ENCODE measurements around the gene TMEM235.

Gene TMEM235

DNA sequence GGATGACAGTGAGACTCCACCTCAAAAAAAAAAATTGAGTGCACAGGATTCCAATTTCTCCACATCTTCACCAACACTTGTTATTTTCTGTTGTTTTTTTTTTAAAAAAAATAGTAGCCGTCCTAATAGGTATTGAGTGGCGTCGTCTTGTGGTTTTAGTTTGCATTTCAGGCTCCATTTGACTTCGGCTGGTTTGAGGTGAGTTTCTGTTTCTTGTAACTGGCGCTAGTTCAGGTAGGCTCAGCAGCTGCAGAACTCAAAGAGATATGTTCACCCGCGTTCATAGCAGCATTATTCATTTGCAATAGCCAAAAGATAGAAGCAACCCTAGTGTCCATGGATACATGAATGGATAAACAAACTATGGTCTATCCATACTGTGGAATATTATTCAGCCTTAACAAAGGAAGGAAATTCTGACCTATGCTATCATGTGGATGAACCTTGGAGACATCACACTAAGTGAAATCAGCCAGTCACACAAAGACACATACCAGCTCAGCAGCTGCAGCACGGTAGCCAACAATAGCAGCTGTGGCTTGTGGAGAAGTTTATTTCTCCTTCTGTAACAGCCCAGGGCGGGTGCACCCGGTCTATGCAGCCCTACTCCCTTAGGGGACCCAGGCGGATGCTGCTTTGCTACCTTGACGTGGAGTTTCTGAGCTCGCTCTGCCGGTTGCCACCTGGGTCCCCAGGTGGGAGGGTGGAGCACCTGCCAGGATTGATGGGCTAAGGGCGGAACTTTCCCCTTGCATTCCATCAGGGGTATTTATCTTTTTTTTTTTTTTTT lies 44.9 kb downstream of the TMEM235 start:
- Histone ChIP-seq H3K27ac (no peak overlapping the region), H3K36me3 (no peaks in the 10 kb centered on the region), H3K4me1 (ENCODE audit: control insufficient read depth in 1 of 2, insufficient read depth in 1 of 2, low read depth in 1 of 2, low read length in 1 of 2) (peaks cover 9 to 14% of the 10 kb centered on the region in 2 experiments), H3K27me3 (peaks cover 22% of the 10 kb centered on the region), H3K9me3 (no peaks in the 10 kb centered on the region), H3K4me3 (ENCODE audit: low read depth in 1 of 2, low read length in 1 of 2) (no peak overlapping the region)
- TF ChIP-seq, protein P1, sequence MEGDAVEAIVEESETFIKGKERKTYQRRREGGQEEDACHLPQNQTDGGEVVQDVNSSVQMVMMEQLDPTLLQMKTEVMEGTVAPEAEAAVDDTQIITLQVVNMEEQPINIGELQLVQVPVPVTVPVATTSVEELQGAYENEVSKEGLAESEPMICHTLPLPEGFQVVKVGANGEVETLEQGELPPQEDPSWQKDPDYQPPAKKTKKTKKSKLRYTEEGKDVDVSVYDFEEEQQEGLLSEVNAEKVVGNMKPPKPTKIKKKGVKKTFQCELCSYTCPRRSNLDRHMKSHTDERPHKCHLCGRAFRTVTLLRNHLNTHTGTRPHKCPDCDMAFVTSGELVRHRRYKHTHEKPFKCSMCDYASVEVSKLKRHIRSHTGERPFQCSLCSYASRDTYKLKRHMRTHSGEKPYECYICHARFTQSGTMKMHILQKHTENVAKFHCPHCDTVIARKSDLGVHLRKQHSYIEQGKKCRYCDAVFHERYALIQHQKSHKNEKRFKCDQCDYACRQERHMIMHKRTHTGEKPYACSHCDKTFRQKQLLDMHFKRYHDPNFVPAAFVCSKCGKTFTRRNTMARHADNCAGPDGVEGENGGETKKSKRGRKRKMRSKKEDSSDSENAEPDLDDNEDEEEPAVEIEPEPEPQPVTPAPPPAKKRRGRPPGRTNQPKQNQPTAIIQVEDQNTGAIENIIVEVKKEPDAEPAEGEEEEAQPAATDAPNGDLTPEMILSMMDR (IDR thresholded peaks at IDR 0.05) = no peak

DNA sequence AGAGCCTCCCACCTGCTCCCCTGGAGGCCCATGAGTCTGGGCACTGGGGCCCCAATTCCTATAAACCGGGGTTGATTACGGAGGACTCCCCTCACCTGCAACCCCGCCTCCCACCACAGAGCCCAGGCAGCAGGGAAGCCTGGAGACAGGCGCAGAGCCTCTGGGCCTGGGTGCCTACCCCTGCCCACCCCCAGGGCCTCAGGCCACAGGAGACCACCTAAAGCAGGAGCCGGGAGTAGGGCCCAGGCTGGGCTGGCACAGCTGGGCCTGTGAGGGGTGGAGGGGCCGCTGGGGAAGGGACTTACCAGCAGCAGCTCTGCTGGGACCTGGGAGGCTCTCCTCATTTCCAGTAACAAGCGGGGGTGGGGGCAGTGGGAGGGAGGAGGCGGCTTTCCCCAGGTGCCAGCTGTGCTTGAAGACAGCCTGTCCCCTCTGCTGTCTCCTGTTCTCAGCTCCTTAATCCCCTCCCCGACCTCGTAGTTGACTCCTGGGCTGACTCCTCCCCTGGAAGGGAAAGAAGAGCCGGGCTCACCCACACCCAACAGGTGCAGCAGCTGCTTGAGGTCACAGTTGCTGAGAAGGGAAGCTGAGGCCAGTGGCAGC lies 46.8 kb downstream of the TMEM235 start:
- no peak overlapping the region for H3K4me3 ChIP-seq (ENCODE audit: low read depth in 1 of 2, low read length in 1 of 2)

DNA sequence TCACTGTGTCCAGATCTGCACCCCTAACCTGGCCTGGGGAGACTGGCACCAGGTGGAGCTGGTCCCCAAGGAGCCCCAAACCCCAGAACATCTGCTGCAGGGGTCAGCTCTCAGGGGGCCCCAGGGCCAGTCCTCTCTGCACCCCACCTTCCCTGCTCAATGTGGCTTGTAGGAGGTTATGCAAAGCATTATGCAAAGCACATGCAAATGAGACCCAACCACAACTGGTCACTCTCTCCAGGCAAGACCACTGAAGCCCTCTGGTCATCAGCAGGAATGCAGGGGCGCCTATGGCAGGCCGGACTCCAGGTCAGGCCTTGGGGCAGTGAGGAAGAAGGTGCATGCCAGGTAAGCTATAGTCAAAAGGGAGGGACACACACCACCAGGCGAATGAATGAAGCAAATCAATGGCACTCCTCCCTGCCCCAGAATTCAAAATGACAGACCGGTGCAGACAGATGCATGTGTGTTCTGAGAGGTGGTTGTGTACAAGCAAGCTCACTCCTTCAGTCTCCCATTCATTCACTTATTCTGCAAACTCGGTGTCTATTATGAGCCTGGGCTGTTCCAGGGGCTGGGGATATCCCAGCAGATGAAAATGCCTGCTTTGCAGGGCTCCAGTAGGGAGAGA lies 48.0 kb downstream of the TMEM235 start:
- H3K4me3 ChIP-seq (ENCODE audit: low read depth in 1 of 2, low read length in 1 of 2) = no peak overlapping the region
- H3K9me3 ChIP-seq = no peaks in the 10 kb centered on the region
- TF ChIP-seq, protein P1 (IDR thresholded peaks at IDR 0.05) = no peak
- H3K4me1 ChIP-seq (ENCODE audit: control insufficient read depth in 1 of 2, insufficient read depth in 1 of 2, low read depth in 1 of 2, low read length in 1 of 2) = peaks cover 9 to 10% of the 10 kb centered on the region in 2 experiments
- no peaks in the 10 kb centered on the region for H3K27me3 ChIP-seq
- no peaks in the 10 kb centered on the region for H3K36me3 ChIP-seq
- no peak overlapping the region for H3K27ac ChIP-seq

More for the DNA sequence above, 46.8 kb downstream of the TMEM235 start:
- Histone ChIP-seq H3K36me3 (no peaks in the 10 kb centered on the region), H3K4me1 (ENCODE audit: control insufficient read depth in 1 of 2, insufficient read depth in 1 of 2, low read depth in 1 of 2, low read length in 1 of 2) (peaks cover 0 to under 1% of the 10 kb centered on the region in 2 experiments), H3K9me3 (no peaks in the 10 kb centered on the region), H3K27me3 (peaks cover 2% of the 10 kb centered on the region), H3K27ac (no peak overlapping the region)
- TF ChIP-seq, protein P1 (IDR thresholded peaks at IDR 0.05) = no peak

DNA sequence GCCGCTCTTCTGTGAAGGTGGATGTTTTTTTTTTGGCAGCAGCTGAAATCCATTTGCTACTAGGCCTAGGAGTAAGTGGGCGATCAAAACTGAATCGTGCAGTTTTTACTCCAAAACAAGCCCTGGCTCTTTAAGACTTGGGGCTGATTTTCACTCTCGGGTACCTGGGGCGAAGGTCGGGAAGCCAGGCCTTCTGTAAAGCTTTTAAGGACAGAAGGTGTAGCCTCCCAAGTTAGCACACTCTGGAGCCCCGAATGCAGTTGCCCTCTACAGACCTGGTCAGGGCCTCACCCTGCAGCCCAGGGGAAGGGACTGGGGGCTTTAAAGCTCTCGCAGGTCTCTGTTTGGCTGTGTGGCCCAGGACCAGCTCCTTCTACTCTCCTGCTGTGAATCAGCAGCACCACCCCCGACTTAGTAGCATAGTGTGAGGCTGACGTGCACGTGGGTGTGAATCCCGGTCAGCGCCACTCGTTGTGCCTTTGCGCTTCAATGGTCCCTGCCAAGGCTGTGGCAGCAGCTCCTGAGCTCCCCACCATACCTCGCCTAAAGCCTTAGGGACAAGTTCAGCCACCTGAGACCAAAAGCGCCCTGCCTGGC lies 49.9 kb downstream of the TMEM235 start:
- Histone ChIP-seq H3K9me3 (no peaks in the 10 kb centered on the region), H3K4me3 (ENCODE audit: low read depth in 1 of 2, low read length in 1 of 2) (no peak overlapping the region), H3K4me1 (ENCODE audit: control insufficient read depth in 1 of 2, insufficient read depth in 1 of 2, low read depth in 1 of 2, low read length in 1 of 2) (peaks cover 23 to 27% of the 10 kb centered on the region in 2 experiments), H3K27me3 (no peaks in the 10 kb centered on the region), H3K27ac (no peak overlapping the region), H3K36me3 (no peaks in the 10 kb centered on the region)
- TF ChIP-seq, protein P1 (IDR thresholded peaks at IDR 0.05) = no peak

DNA sequence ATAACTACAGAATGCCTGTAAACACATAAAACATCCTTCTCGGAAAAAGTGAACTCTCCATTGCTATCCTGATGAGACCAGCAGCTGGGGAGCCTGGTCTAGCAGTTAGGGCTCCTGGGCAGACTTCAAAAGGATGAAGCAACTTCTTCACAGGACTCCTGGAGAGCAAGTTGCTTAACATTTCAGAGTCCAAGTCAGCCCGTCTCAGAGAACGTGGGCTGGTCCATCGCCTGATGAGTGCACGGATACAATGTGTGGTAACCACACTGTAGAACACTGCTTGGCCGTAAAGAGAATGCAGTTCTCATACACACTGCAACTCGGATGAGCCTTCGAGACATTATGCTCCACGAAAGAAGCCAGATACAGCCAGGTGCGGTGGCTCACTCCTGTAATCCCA lies 52.7 kb downstream of the TMEM235 start:
- Histone ChIP-seq H3K27ac (peak overlapping the region; percentile 76), H3K4me3 (ENCODE audit: low read depth in 1 of 2, low read length in 1 of 2) (no peak overlapping the region), H3K4me1 (ENCODE audit: control insufficient read depth in 1 of 2, insufficient read depth in 1 of 2, low read depth in 1 of 2, low read length in 1 of 2) (peaks cover 23 to 31% of the 10 kb centered on the region in 2 experiments), H3K36me3 (no peaks in the 10 kb centered on the region), H3K9me3 (no peaks in the 10 kb centered on the region), H3K27me3 (no peaks in the 10 kb centered on the region)
- TF ChIP-seq, protein P1 (IDR thresholded peaks at IDR 0.05) = no peak
